HepG2 (cell line): Measurements from ENCODE around the gene TTC19.

Experiments used
- CBX2 ChIP-seq, 2 experiments: fragments of 200-600 bp in 1 of 2; sonication (generic); formaldehyde crosslinking in 1 of 2; IDR thresholded peaks; 2 replicates each; pipeline versions ENCODE4 v1.7.0 to v1.8.1; 2018 to 2022; ENCODE audit warnings: low read depth in 2 of 2, low read length in 1 of 2, mild to moderate bottlenecking in 1 of 2, missing genetic modification reagents in 1 of 2
- CTCF ChIP-seq: sonication (generic); formaldehyde crosslinking; IDR thresholded peaks from 2 replicates; pipeline ENCODE4 v1.5.0; 2020; ENCODE audit warnings: mild to moderate bottlenecking, missing genetic modification reagents, moderate library complexity
- FOXK2 ChIP-seq: fragments of 450-650 bp; IDR thresholded peaks from 2 replicates; pipeline ENCODE4 v1.6.1; 2016
- MEF2D ChIP-seq: sonication (generic); formaldehyde crosslinking; IDR thresholded peaks from 2 replicates; pipeline ENCODE4 v1.5.1; 2020; ENCODE audit warnings: mild to moderate bottlenecking, missing genetic modification reagents
- NAIF1 ChIP-seq: sonication (generic); formaldehyde crosslinking; IDR thresholded peaks from 2 replicates; pipeline ENCODE4 v1.5.0; 2020; ENCODE audit warnings: mild to moderate bottlenecking, missing genetic modification reagents, borderline replicate concordance
- NR0B2 ChIP-seq: sonication (generic); formaldehyde crosslinking; IDR thresholded peaks from 2 replicates; pipeline ENCODE4 v1.4.0; 2020; ENCODE audit warnings: mild to moderate bottlenecking, missing genetic modification reagents
- NR2F2 ChIP-seq: IDR thresholded peaks from 2 replicates; pipeline ENCODE4 v1.6.1; 2012; ENCODE audit warnings: low read depth, inconsistent platforms, borderline replicate concordance
- ZBTB3 ChIP-seq: sonication (generic); formaldehyde crosslinking; IDR thresholded peaks from 2 replicates; pipeline ENCODE4 v1.4.0; 2020; ENCODE audit warnings: low read depth, mild to moderate bottlenecking, moderate library complexity, missing genetic modification reagents, borderline replicate concordance
- ZBTB40 ChIP-seq, 2 experiments: fragments of 450-650 bp in 1 of 2; sonication (generic) in 1 of 2; formaldehyde crosslinking in 1 of 2; IDR thresholded peaks; 2 replicates each; pipeline versions ENCODE4 v1.6.1 to v1.8.0; 2016 to 2022; ENCODE audit warnings: antibody characterized with exemption in 1 of 2, mild to moderate bottlenecking in 1 of 2, missing genetic modification reagents in 1 of 2
- ZNF263 ChIP-seq: sonication (generic); formaldehyde crosslinking; IDR thresholded peaks from 2 replicates; pipeline ENCODE4 v1.4.0; 2020; ENCODE audit warnings: missing genetic modification reagents
- ZNF343 ChIP-seq: sonication (generic); formaldehyde crosslinking; IDR thresholded peaks from 2 replicates; pipeline ENCODE4 v1.4.0; 2020; ENCODE audit warnings: mild to moderate bottlenecking, missing genetic modification reagents
- ZNF687 ChIP-seq: sonication (generic); formaldehyde crosslinking; IDR thresholded peaks from 2 replicates; pipeline ENCODE4 v1.5.1; 2020; ENCODE audit warnings: mild to moderate bottlenecking, missing genetic modification reagents, moderate library complexity

GRCh38 chr17:15981646-15982580 is 17.7 kb upstream of the TTC19 start:
- no peak for TF ChIP-seq ZNF687
- no peak for TF ChIP-seq ZNF343 (CRISPR knock-in tag)
- TF ChIP-seq MEF2D = no peak
- no peak for TF ChIP-seq NAIF1 (CRISPR knock-in tag)
- TF ChIP-seq NR2F2 = no peak
- no peak for TF ChIP-seq ZBTB3 (CRISPR knock-in tag)
- TF ChIP-seq ZNF263 (CRISPR knock-in tag) = no peak
- no peak for TF ChIP-seq CTCF (CRISPR knock-in tag)
- TF ChIP-seq ZBTB40 (IDR thresholded peaks at IDR 0.05) = no peak
- no peak for TF ChIP-seq ZBTB40 (CRISPR knock-in tag; IDR thresholded peaks at IDR 0.05)
- no peak for TF ChIP-seq NR0B2 (CRISPR knock-in tag)
- TF ChIP-seq CBX2 (IDR thresholded peaks at IDR 0.05; ENCODE audit: low read depth, low read length) = no peak
- TF ChIP-seq CBX2 (CRISPR knock-in tag; IDR thresholded peaks at IDR 0.05; ENCODE audit: low read depth) = no peak
- no peak for TF ChIP-seq FOXK2
